NCI-H748 (cell line): ENCODE data around the gene PRRT1.
"Not testable (repeated sequence)": the region's sequence is repeated elsewhere in the genome, so short reads cannot be mapped to it uniquely, and the experiment has no call there.

Experiments
- DNase-seq: peaks from one replicate; lab custom pipeline; 2025; ENCODE audit not compliant: unreplicated experiment; lab: John Stamatoyannopoulos, UW

PRRT1 gene

GRCh38 chr6:32105433-32105832 lies 46.3 kb downstream of the PRRT1 start:
- DNase-seq, result no peak

- DNase-seq, result no peak
Observed at GRCh38 chr6:32102255-32102654, 49.5 kb downstream of the PRRT1 start.

GRCh38 chr6:32100251-32100650 lies 51.5 kb downstream of the PRRT1 start:
- not testable (repeated sequence) for DNase-seq
